H1 (cell line): Measurements from ENCODE around the gene ATAD5. TPM values are rescaled to one million over a fixed set of nuclear protein-coding genes. Genes with fewer than 3 reads are reported as not detected.

ENCODE experiments used
- ATF3 ChIP-seq: IDR thresholded peaks from 2 replicates; pipeline ENCODE4 v1.6.1; 2011; ENCODE audit warnings: low read depth, mild to moderate bottlenecking, low read length; ENCODE audit not compliant: insufficient read depth
- CHD2 ChIP-seq: IDR thresholded peaks from 2 replicates; pipeline ENCODE4 v1.6.1; 2012; ENCODE audit warnings: low read length, improper control_type of control experiment
- CHD7 ChIP-seq: fragments of 300-600 bp; sonication (generic); IDR thresholded peaks from 2 replicates; pipeline ENCODE4 v1.7.1; 2012; ENCODE audit warnings: low read length, moderate library complexity, mild to moderate bottlenecking, inconsistent platforms; ENCODE audit not compliant: insufficient replicate concordance
- EP300 ChIP-seq, 2 experiments: IDR thresholded peaks; 1 replicate in 1 of 2; 2 replicates in 1 of 2; pipeline ENCODE4 v1.6.1; 2011 to 2012; ENCODE audit warnings: low read depth in 2 of 2, low read length in 2 of 2, mild to moderate bottlenecking in 2 of 2, borderline replicate concordance in 1 of 2, inconsistent platforms in 1 of 2, moderate library complexity in 1 of 2
- HDAC6 ChIP-seq: IDR thresholded peaks from one replicate; pipeline ENCODE4 v1.7.1; 2012; ENCODE audit warnings: low read depth, mild to moderate bottlenecking, inconsistent platforms, low read length, moderate library complexity
- POLR2A ChIP-seq, 2 experiments: IDR thresholded peaks; 1 replicate in 1 of 2; 2 replicates in 1 of 2; pipeline ENCODE4 v1.6.1; 2011; ENCODE audit warnings: low read depth in 2 of 2, low read length in 2 of 2, mild to moderate bottlenecking in 2 of 2; ENCODE audit errors: control extremely low read depth in 1 of 2
- POLR2AphosphoS5 ChIP-seq: IDR thresholded peaks from 2 replicates; pipeline ENCODE4 v1.6.1; 2011; ENCODE audit warnings: low read depth, low read length
- RAD21 ChIP-seq, 2 experiments: IDR thresholded peaks in 1 of 2; conservative IDR thresholded peaks in 1 of 2; 2 replicates each; pipeline ENCODE4 v1.6.1; 2011; ENCODE audit warnings: low read depth in 2 of 2, low read length in 2 of 2, improper control_type of control experiment in 1 of 2, inconsistent platforms in 1 of 2, mild to moderate bottlenecking in 1 of 2, moderate library complexity in 1 of 2
- polyA plus RNA-seq, 7 experiments: library from polyadenylated mRNA; depleted of rRNA in 3 of 7; stranded (reverse) in 5 of 7; unstranded in 2 of 7; fragments of >200 nt in 5 of 7; fragments of 200-250 nt in 2 of 7; gene quantifications; 1 replicate in 5 of 7; 2 replicates in 1 of 7; 4 replicates in 1 of 7; pipeline versions ENCODE4 v1.2.1 to v1.2.3, GENCODE V29; 2011 to 2013; ENCODE audit warnings: missing spikeins in 2 of 7, mixed read lengths in 2 of 7
- total RNA-seq: library from RNA; stranded (reverse); fragmentation: NEBNext Ultra II Directional; extraction: Animal tissue kit (Norgen Biotek cat#: 25700); gene quantifications from 2 replicates; pipeline ENCODE4 v1.2.1, GENCODE V29; 2021

The ATAD5 gene
- total and polyA plus RNA-seq, 2 of the 8 experiments (the other 6 are each of a cell fraction or from before 2014, with no cell fraction given), result 3.5 to 30.0 TPM

GRCh38 chr17:30906101-30906911 is 74.5 kb downstream of the ATAD5 start, which contains the start of gene TEFM (continued):
- TF ChIP-seq CHD7, result no peak
- TF ChIP-seq POLR2AphosphoS5, result peak; percentile 43; the same call in 1 of the 2 replicates
- peak in 1 of 2 experiments; percentile 84; a peak in 1 of 3 replicates for TF ChIP-seq EP300 (IDR thresholded peaks at IDR 0.05; ENCODE audit: borderline replicate concordance in 1 of 2, low read depth in 2 of 2, low read length in 2 of 2)
- TF ChIP-seq CHD2, result peak; percentile 33; the same call in 1 of the 2 replicates
- peak in 1 of 2 experiments; percentile 76; a peak in 2 of 3 replicates for TF ChIP-seq POLR2A (IDR thresholded peaks at IDR 0.05; ENCODE audit: control extremely low read depth in 1 of 2, low read depth in 2 of 2, low read length in 2 of 2)
- no peak for TF ChIP-seq HDAC6
- peak in 1 of 2 experiments; percentile 31; a peak in 2 of 4 replicates for TF ChIP-seq RAD21 (IDR thresholded peaks at IDR 0.05 in 1 of 2, conservative IDR thresholded peaks at IDR 0.05 in 1 of 2; ENCODE audit: low read depth in 2 of 2, low read length in 2 of 2)
- TF ChIP-seq ATF3, result no peak
